Neural progenitor cell (in vitro differentiated cells): ENCODE data around the gene LRP1-AS.

Experiments
- EZH2 ChIP-seq: fragments of 200-600 bp; sonication (generic); IDR thresholded peaks from 2 replicates; pipeline ENCODE4 v1.6.1; 2017; ENCODE audit warnings: antibody characterized with exemption, mild to moderate bottlenecking, moderate library complexity
- TF ChIP-seq, protein P1 (sequence below): fragments of 200-600 bp; sonication (generic); IDR thresholded peaks from 2 replicates; pipeline ENCODE4 v1.5.1; 2017; ENCODE audit warnings: antibody characterized with exemption, mild to moderate bottlenecking

DNA sequence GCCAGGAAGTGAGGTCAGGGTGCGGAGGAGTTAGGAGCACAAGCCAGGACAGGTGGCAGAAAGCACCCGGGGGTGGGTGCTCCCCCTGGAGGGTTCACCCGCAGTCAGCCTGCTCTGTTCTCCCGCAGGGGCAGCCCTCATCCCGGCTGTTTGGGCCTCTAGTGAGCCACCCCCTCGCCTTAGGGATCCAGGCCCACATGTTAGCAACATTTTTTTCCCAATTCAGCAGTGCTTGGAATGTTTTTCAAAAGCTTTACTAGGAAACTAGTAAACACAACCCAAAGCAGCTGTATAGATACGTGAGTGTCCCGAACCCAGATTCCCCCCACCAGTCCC, 40.6 kb upstream of the LRP1-AS start:
- TF ChIP-seq, protein P1, sequence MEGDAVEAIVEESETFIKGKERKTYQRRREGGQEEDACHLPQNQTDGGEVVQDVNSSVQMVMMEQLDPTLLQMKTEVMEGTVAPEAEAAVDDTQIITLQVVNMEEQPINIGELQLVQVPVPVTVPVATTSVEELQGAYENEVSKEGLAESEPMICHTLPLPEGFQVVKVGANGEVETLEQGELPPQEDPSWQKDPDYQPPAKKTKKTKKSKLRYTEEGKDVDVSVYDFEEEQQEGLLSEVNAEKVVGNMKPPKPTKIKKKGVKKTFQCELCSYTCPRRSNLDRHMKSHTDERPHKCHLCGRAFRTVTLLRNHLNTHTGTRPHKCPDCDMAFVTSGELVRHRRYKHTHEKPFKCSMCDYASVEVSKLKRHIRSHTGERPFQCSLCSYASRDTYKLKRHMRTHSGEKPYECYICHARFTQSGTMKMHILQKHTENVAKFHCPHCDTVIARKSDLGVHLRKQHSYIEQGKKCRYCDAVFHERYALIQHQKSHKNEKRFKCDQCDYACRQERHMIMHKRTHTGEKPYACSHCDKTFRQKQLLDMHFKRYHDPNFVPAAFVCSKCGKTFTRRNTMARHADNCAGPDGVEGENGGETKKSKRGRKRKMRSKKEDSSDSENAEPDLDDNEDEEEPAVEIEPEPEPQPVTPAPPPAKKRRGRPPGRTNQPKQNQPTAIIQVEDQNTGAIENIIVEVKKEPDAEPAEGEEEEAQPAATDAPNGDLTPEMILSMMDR = no peak
- no peak for TF ChIP-seq EZH2
